H9 (cell line): Measurements from ENCODE around the gene PPP2R3A. TPM values are rescaled to one million over a fixed set of nuclear protein-coding genes. Genes with fewer than 3 reads are reported as not detected.
A peak's percentile ranks its signal among the peaks of the same experiment; 100 is the strongest.

Experiments used
- DNase-seq: peaks from one replicate; pipeline ENCODE4 v3.0.0-alpha.2; 2017
- H2AFZ ChIP-seq: one replicate; pipeline ENCODE4 v1.6.1; 2013; ENCODE audit warnings: mild to moderate bottlenecking, low read length, control low read depth, moderate library complexity
- H2AK5ac ChIP-seq: 2 replicates; pipeline ENCODE4 v1.6.1; 2013; ENCODE audit warnings: low read length, control low read depth, mixed read lengths; ENCODE audit not compliant: insufficient read length
- H2BK120ac ChIP-seq: one replicate; pipeline ENCODE4 v1.6.1; 2013; ENCODE audit warnings: low read depth, mild to moderate bottlenecking, low read length, control low read depth, inconsistent platforms; ENCODE audit not compliant: poor library complexity, severe bottlenecking
- H2BK12ac ChIP-seq: 2 replicates; pipeline ENCODE4 v1.6.1; 2013; ENCODE audit warnings: low read length, control low read depth, mixed read lengths, low read depth; ENCODE audit not compliant: insufficient read length
- H2BK15ac ChIP-seq: 2 replicates; pipeline ENCODE4 v1.6.1; 2013; ENCODE audit warnings: low read depth, low read length, control low read depth
- H2BK20ac ChIP-seq: one replicate; pipeline ENCODE4 v1.6.1; 2013; ENCODE audit warnings: low read depth, mild to moderate bottlenecking, low read length, control low read depth, inconsistent platforms; ENCODE audit not compliant: poor library complexity, severe bottlenecking
- H2BK5ac ChIP-seq: 2 replicates; pipeline ENCODE4 v1.6.1; 2013; ENCODE audit warnings: low read length, control low read depth, mixed read lengths; ENCODE audit not compliant: insufficient read length
- H3K14ac ChIP-seq: 2 replicates; pipeline ENCODE4 v1.6.1; 2013; ENCODE audit warnings: low read length, control low read depth; ENCODE audit not compliant: insufficient read depth
- H3K18ac ChIP-seq: 2 replicates; pipeline ENCODE4 v1.6.1; 2013; ENCODE audit warnings: low read depth, mild to moderate bottlenecking, mixed read lengths, low read length, control low read depth; ENCODE audit not compliant: insufficient read length
- H3K23ac ChIP-seq: 2 replicates; pipeline ENCODE4 v1.6.1; 2013; ENCODE audit warnings: low read length, control low read depth, mixed read lengths, low read depth; ENCODE audit not compliant: insufficient read length
- H3K23me2 ChIP-seq: 2 replicates; pipeline ENCODE4 v1.6.1; 2013; ENCODE audit warnings: low read depth, mild to moderate bottlenecking, mixed read lengths, low read length, control low read depth; ENCODE audit not compliant: insufficient read length, poor library complexity, severe bottlenecking
- H3K27ac ChIP-seq: 2 replicates; pipeline ENCODE4 v1.5.1; 2013; ENCODE audit warnings: low read length, control low read depth, mixed read lengths, low read depth; ENCODE audit not compliant: insufficient read length
- H3K27me3 ChIP-seq: 2 replicates; pipeline ENCODE4 v1.6.1; 2013; ENCODE audit warnings: low read length, control low read depth, inconsistent platforms; ENCODE audit not compliant: insufficient read depth
- H3K4ac ChIP-seq: 2 replicates; pipeline ENCODE4 v1.6.1; 2013; ENCODE audit warnings: low read depth, mild to moderate bottlenecking, control low read depth, inconsistent platforms, low read length, moderate library complexity
- H3K4me1 ChIP-seq: 2 replicates; pipeline ENCODE4 v1.6.1; 2013; ENCODE audit warnings: low read length, control low read depth, inconsistent platforms; ENCODE audit not compliant: insufficient read depth
- H3K4me2 ChIP-seq: 2 replicates; pipeline ENCODE4 v1.6.1; 2013; ENCODE audit warnings: low read length, control low read depth, mixed read lengths; ENCODE audit not compliant: insufficient read length, insufficient read depth
- H3K56ac ChIP-seq: 2 replicates; pipeline ENCODE4 v1.6.1; 2013; ENCODE audit warnings: low read depth, mild to moderate bottlenecking, mixed read lengths, low read length, control low read depth; ENCODE audit not compliant: insufficient read length
- H3K79me1 ChIP-seq: 2 replicates; pipeline ENCODE4 v1.6.1; 2013; ENCODE audit warnings: low read depth, mild to moderate bottlenecking, moderate library complexity, low read length, control low read depth, inconsistent platforms; ENCODE audit not compliant: insufficient read depth, poor library complexity, severe bottlenecking
- H3K79me2 ChIP-seq: 2 replicates; pipeline ENCODE4 v1.6.1; 2013; ENCODE audit warnings: low read length, control low read depth, inconsistent platforms; ENCODE audit not compliant: insufficient read depth
- H3K9ac ChIP-seq: 2 replicates; pipeline ENCODE4 v1.6.1; 2013; ENCODE audit warnings: low read length, control low read depth, mixed read lengths; ENCODE audit not compliant: insufficient read length; ENCODE audit errors: extremely low read depth
- H3K9me3 ChIP-seq: one replicate; pipeline ENCODE4 v1.6.1; 2013; ENCODE audit warnings: low read depth, low read length, inconsistent platforms; ENCODE audit not compliant: control insufficient read depth
- H3T11ph ChIP-seq: one replicate; pipeline ENCODE4 v1.6.1; 2013; ENCODE audit warnings: mild to moderate bottlenecking, low read length, control low read depth, inconsistent platforms
- H4K20me1 ChIP-seq: one replicate; pipeline ENCODE4 v1.6.1; 2013; ENCODE audit not compliant: control insufficient read depth, insufficient read length, insufficient read depth
- H4K5ac ChIP-seq: 2 replicates; pipeline ENCODE4 v1.6.1; 2013; ENCODE audit warnings: low read depth, mild to moderate bottlenecking, mixed read lengths, low read length, control low read depth; ENCODE audit not compliant: insufficient read length
- H4K8ac ChIP-seq: replicated peaks from 2 replicates; pipeline ENCODE4 v1.6.1; 2013; ENCODE audit warnings: low read length, control low read depth, mixed read lengths, low read depth; ENCODE audit not compliant: insufficient read length
- H4K91ac ChIP-seq: 2 replicates; pipeline ENCODE4 v1.6.1; 2013; ENCODE audit warnings: low read depth, mild to moderate bottlenecking, moderate library complexity, mixed read lengths, low read length, control low read depth; ENCODE audit not compliant: insufficient read length
- H3K27ac Mint-ChIP-seq, 3 experiments: 2 replicates in 2 of 3; 3 replicates in 1 of 3; pipeline ENCODE4 v1.8.0; 2020 to 2021; ENCODE audit warnings: mixed read lengths in 3 of 3, mild to moderate bottlenecking in 1 of 3, moderate library complexity in 1 of 3
- H3K27me3 Mint-ChIP-seq: 2 replicates; pipeline ENCODE4 v1.8.0; 2021; ENCODE audit warnings: low read depth, mild to moderate bottlenecking, moderate library complexity, mixed read lengths
- H3K36me3 Mint-ChIP-seq, 3 experiments: 2 replicates in 2 of 3; 3 replicates in 1 of 3; pipeline ENCODE4 v1.8.0; 2020 to 2021; ENCODE audit warnings: low read depth in 3 of 3, mixed read lengths in 3 of 3; ENCODE audit not compliant: insufficient read depth in 1 of 3
- H3K4me1 Mint-ChIP-seq, 2 experiments: 2 replicates each; pipeline ENCODE4 v1.8.0; 2020; ENCODE audit warnings: mixed read lengths in 2 of 2
- H3K4me3 Mint-ChIP-seq, 2 experiments: 2 replicates in 1 of 2; 3 replicates in 1 of 2; pipeline ENCODE4 v1.8.0; 2020 to 2021; ENCODE audit warnings: mild to moderate bottlenecking in 2 of 2, mixed read lengths in 2 of 2, moderate library complexity in 1 of 2
- H3K9me3 Mint-ChIP-seq, 2 experiments: 2 replicates in 1 of 2; 3 replicates in 1 of 2; pipeline ENCODE4 v1.8.0; 2020; ENCODE audit warnings: mild to moderate bottlenecking in 2 of 2, mixed read lengths in 2 of 2, moderate library complexity in 1 of 2
- CTCF ChIP-seq: fragments of 200-600 bp; sonication (generic); conservative IDR thresholded peaks from 3 replicates; pipeline ENCODE4 v1.8.0; 2021; ENCODE audit warnings: antibody characterized with exemption, mild to moderate bottlenecking
- WGBS: extraction: QIAGEN DNeasy Blood & Tissue Kit; methylation state at CpG from one replicate; pipeline ENCODE4 v1.1.7; 2013; ENCODE audit warnings: missing lambda C conversion rate, low lambda C conversion rate, mixed read lengths; ENCODE audit not compliant: insufficient read length; ENCODE audit errors: extremely low coverage; 5-methylcytosine and 5-hydroxymethylcytosine counted together
- total RNA-seq: library from RNA; stranded (reverse); gene quantifications from 2 replicates; pipeline ENCODE4 v1.2.1, GENCODE V29; 2021

PPP2R3A gene
- total RNA-seq, 1 experiment from 2014 or later = 12.4 TPM

GRCh38 chr3:135967867-135968266 lies 2.3 kb downstream of the PPP2R3A start:
- Histone ChIP-seq H3K27ac (no peak overlapping the region), H3K4ac (no peak overlapping the region), H4K8ac (no peak overlapping the region), H3K56ac (no peak overlapping the region), H3K4me1 (peaks cover 9% of the 10 kb centered on the region), H4K91ac (no peak overlapping the region), H3K18ac (no peak overlapping the region), H2AFZ (no peak overlapping the region), H2BK15ac (no peak overlapping the region), H3K4me2 (peak overlapping the region; percentile 11), H2BK120ac (no peak overlapping the region), H4K20me1 (no peaks in the 10 kb centered on the region), H3K23ac (no peak overlapping the region), H2BK5ac (no peak overlapping the region), H2BK12ac (no peak overlapping the region), H3T11ph (no peak overlapping the region), H3K79me1 (peaks cover 2% of the 10 kb centered on the region), H3K9ac (no peak overlapping the region), H3K79me2 (peaks cover 3% of the 10 kb centered on the region; the same call in 1 of the 2 replicates), H3K14ac (no peak overlapping the region), H2AK5ac (no peak overlapping the region), H3K9me3 (no peaks in the 10 kb centered on the region), H3K27me3 (no peaks in the 10 kb centered on the region), H3K23me2 (peaks cover 4% of the 10 kb centered on the region), H2BK20ac (no peak overlapping the region), H4K5ac (no peak overlapping the region)
- no peaks in the 10 kb centered on the region for H3K9me3 Mint-ChIP-seq
- no peak for TF ChIP-seq CTCF
- H3K36me3 Mint-ChIP-seq = peaks cover 6 to 16% (median 9%) of the 10 kb centered on the region in 3 experiments
- peaks cover 50 to 57% of the 10 kb centered on the region in 2 experiments for H3K4me1 Mint-ChIP-seq
- H3K27ac Mint-ChIP-seq = no peak overlapping the region
- no peaks in the 10 kb centered on the region; the same call in 1 of the 2 replicates for H3K27me3 Mint-ChIP-seq
- H3K4me3 Mint-ChIP-seq = no peak overlapping the region; a peak in 1 of 5 replicates
- no CpG with 5 or more reads among the region's 4 CpGs for WGBS
- no peak for DNase-seq
